Measurements from ENCODE around the gene DLG4. TPM values are rescaled to one million over a fixed set of nuclear protein-coding genes. Genes with fewer than 3 reads are reported as not detected.
A peak's percentile ranks its signal among the peaks of the same experiment; 100 is the strongest.

Gene DLG4
- total RNA-seq, 1 experiment from 2014 or later, result 3.9 TPM

DNA sequence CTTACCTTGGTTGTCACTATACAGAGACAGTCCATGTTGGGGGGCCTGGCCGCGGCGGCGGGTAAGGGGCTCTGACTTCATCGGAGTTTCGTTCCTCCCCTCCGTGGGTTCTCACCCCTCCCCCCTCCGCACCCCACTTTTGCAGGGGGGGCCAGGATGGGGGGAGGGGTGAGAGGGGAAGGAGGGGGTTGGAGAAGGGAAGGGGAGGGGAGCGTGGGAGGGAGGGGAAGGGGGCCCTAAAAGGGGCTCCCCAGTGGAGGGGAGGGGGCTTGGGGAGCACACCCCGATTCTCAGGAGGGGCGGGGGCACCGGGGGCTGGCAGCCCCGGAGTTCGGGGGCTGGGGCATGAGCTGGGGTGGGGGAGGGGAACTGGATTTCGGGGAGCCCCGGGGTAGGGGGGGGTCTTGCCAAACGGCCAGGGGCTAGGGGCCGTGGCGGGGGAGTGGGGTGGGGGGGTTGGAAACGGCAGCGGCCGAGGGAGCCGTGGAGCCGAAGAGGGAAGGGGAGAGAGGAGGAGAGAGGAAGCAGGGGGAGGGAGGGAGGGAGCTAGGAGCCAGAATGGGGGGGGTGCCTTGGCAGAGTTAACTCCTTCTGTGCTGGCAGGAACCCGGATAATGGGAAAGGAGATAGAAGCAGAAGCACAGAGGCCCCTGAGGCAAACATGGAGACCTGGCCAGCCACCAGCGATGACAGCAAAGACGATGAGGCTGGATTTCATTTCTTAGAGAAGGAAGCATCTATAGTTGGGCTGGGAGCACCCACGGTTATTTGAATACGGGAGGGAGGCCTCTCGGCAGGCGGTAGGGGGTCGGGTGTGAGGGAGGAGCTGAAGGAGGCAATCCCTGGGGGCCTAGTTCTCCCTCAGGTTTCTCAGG is 2.3 kb downstream of the DLG4 start:
- peak; percentile 53 to 72 for DNase-seq
- Histone ChIP-seq H3K27ac (no peak overlapping the region), H3K4me1 (peaks cover 33% of the 10 kb centered on the region), H3K27me3 (no peaks in the 10 kb centered on the region), H3K36me3 (no peaks in the 10 kb centered on the region), H3K4me3 (peak overlapping the region; percentile 28), H3K9me3 (replicated peaks) (no peaks in the 10 kb centered on the region)

GRCh38 chr17:7216242-7217112 is 3.2 kb downstream of the DLG4 start:
- H3K4me3 ChIP-seq, result no peak overlapping the region
- no peaks in the 10 kb centered on the region for H3K36me3 ChIP-seq
- peaks cover 33% of the 10 kb centered on the region for H3K4me1 ChIP-seq
- H3K27me3 ChIP-seq, result no peaks in the 10 kb centered on the region
- DNase-seq, result no peak
- H3K27ac ChIP-seq, result no peak overlapping the region
- H3K9me3 ChIP-seq (replicated peaks), result no peaks in the 10 kb centered on the region

GRCh38 chr17:7215652-7216180 is 3.9 kb downstream of the DLG4 start:
- peaks cover 33% of the 10 kb centered on the region for H3K4me1 ChIP-seq
- no peak overlapping the region; the same call in 1 of the 2 replicates for H3K27ac ChIP-seq
- no peaks in the 10 kb centered on the region for H3K27me3 ChIP-seq
- H3K9me3 ChIP-seq (replicated peaks), result no peaks in the 10 kb centered on the region
- no peak for DNase-seq
- H3K36me3 ChIP-seq, result no peaks in the 10 kb centered on the region
- no peak overlapping the region for H3K4me3 ChIP-seq

GRCh38 chr17:7215136-7215638 is 4.4 kb downstream of the DLG4 start:
- Histone ChIP-seq H3K27ac (peak overlapping the region; percentile 17; the same call in 1 of the 2 replicates), H3K4me1 (peaks cover 33% of the 10 kb centered on the region), H3K4me3 (no peak overlapping the region), H3K36me3 (no peaks in the 10 kb centered on the region), H3K9me3 (replicated peaks) (no peaks in the 10 kb centered on the region), H3K27me3 (no peaks in the 10 kb centered on the region)
- no peak for DNase-seq

GRCh38 chr17:7214300-7215135 is 5.1 kb downstream of the DLG4 start:
- peak; percentile 97 to 98 for DNase-seq
- H3K9me3 ChIP-seq (replicated peaks), result no peaks in the 10 kb centered on the region
- peaks cover 32% of the 10 kb centered on the region for H3K4me1 ChIP-seq
- no peaks in the 10 kb centered on the region for H3K36me3 ChIP-seq
- H3K4me3 ChIP-seq, result peak overlapping the region; percentile 44
- no peaks in the 10 kb centered on the region for H3K27me3 ChIP-seq
- H3K27ac ChIP-seq, result peak overlapping the region; percentile 17

- Histone ChIP-seq H3K27ac (peak overlapping the region; percentile 12), H3K27me3 (no peaks in the 10 kb centered on the region), H3K9me3 (replicated peaks) (no peaks in the 10 kb centered on the region), H3K36me3 (no peaks in the 10 kb centered on the region), H3K4me3 (peak overlapping the region; percentile 44), H3K4me1 (peaks cover 26% of the 10 kb centered on the region)
- DNase-seq, result peak; percentile 83 to 84
These were observed 5.7 kb downstream of the DLG4 start for GRCh38 chr17:7213895-7214299.

- no peak for DNase-seq
- H3K36me3 ChIP-seq, result no peaks in the 10 kb centered on the region
- no peaks in the 10 kb centered on the region for H3K27me3 ChIP-seq
- no peaks in the 10 kb centered on the region for H3K9me3 ChIP-seq (replicated peaks)
- no peak overlapping the region for H3K27ac ChIP-seq
- peaks cover 13% of the 10 kb centered on the region for H3K4me1 ChIP-seq
- H3K4me3 ChIP-seq, result no peak overlapping the region
These were observed 8.0 kb downstream of the DLG4 start for GRCh38 chr17:7211491-7212273.

GRCh38 chr17:7208754-7209460 is 10.7 kb downstream of the DLG4 start:
- Histone ChIP-seq H3K36me3 (no peaks in the 10 kb centered on the region), H3K27ac (no peak overlapping the region), H3K27me3 (no peaks in the 10 kb centered on the region), H3K4me1 (no peaks in the 10 kb centered on the region), H3K9me3 (replicated peaks) (no peaks in the 10 kb centered on the region), H3K4me3 (no peak overlapping the region)
- DNase-seq, result no peak

GRCh38 chr17:7208027-7208571 is 11.5 kb downstream of the DLG4 start:
- no peak overlapping the region for H3K27ac ChIP-seq
- no peaks in the 10 kb centered on the region for H3K36me3 ChIP-seq
- no peaks in the 10 kb centered on the region for H3K9me3 ChIP-seq (replicated peaks)
- H3K4me3 ChIP-seq, result no peak overlapping the region
- DNase-seq, result no peak
- no peaks in the 10 kb centered on the region for H3K27me3 ChIP-seq
- H3K4me1 ChIP-seq, result no peaks in the 10 kb centered on the region

- Histone ChIP-seq H3K36me3 (no peaks in the 10 kb centered on the region), H3K27me3 (no peaks in the 10 kb centered on the region), H3K4me3 (no peak overlapping the region), H3K9me3 (replicated peaks) (no peaks in the 10 kb centered on the region), H3K4me1 (no peaks in the 10 kb centered on the region), H3K27ac (no peak overlapping the region)
- no peak for DNase-seq
These were observed 12.3 kb downstream of the DLG4 start for GRCh38 chr17:7207120-7208001.

DNA sequence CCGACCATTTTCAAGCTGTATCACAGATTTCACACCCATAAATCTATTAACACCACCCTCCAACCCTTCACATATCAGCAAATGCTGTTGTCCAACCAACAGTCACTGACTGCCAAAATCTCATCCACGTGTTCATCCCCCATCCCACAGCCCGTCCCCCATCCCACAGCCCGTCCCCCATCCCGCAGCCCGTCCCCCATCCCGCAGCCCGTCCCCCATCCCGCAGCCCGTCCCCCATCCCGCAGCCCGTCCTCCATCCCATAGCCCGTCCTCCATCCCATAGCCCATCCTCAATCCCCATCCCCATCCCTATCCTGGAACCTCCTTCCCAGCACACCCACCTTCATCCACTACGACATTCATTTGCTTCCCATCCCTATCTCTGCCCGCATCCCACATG is 14.1 kb downstream of the DLG4 start:
- Histone ChIP-seq H3K27me3 (no peaks in the 10 kb centered on the region), H3K4me1 (no peaks in the 10 kb centered on the region), H3K27ac (no peak overlapping the region), H3K36me3 (no peaks in the 10 kb centered on the region), H3K9me3 (replicated peaks) (no peaks in the 10 kb centered on the region), H3K4me3 (no peak overlapping the region)
- DNase-seq, result no peak

DNA sequence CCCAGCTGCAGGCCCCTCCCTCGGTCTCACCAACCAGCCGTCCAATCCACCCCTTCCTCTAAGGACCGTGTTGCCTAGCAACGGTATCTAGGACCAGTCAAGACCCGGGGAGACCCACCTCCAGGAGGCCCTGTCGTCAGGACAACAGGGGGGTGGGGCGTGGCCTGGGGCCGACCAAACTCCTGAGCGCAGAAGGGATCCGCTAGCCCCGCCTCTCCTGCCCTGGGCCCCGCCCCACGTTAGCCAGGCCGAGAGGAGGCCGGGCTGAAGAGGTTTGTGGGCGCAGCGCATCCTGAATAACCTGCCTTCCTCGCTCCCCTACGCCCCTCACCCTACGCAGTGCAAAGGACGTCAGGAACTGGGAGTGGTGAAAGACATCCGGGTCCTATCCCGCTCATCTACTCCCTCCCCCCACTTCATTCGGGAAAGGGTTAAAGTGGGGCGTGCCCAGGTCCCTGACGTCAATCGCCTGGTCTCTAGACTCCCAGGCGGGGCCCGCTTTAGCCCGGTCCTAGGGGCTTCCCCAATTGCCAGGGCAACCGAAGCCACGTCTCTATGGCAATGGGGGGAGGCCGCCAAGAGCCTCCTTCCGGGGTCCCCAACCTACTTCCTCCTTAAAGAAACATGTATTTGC is 14.7 kb downstream of the DLG4 start:
- Histone ChIP-seq H3K9me3 (replicated peaks) (no peaks in the 10 kb centered on the region), H3K4me1 (no peaks in the 10 kb centered on the region), H3K27me3 (no peaks in the 10 kb centered on the region), H3K27ac (no peak overlapping the region), H3K4me3 (peak overlapping the region; percentile 37), H3K36me3 (no peaks in the 10 kb centered on the region)
- DNase-seq, result peak; percentile 50 to 53
